Right cardiac atrium (tissue), 5 donors: ENCODE results near the gene ABHD6. TPM values are rescaled to one million over a fixed set of nuclear protein-coding genes. Genes with fewer than 3 reads are reported as not detected.
"Not testable (repeated sequence)": the region's sequence is repeated elsewhere in the genome, so short reads cannot be mapped to it uniquely, and the experiment has no call there.

Experiments used
- ATAC-seq, 2 donors: fragments of 200-7000 bp; cut with Tn5 transposase; one replicate each; pipeline versions ENCODE4 v1.8.0 to v1.9.1; 2020; ENCODE audit warnings: moderate library complexity in 2 of 2, mild to moderate bottlenecking in 1 of 2
- DNase-seq, 3 donors: peaks; one replicate each; pipeline ENCODE4 v3.0.0-alpha.2; 2020
- H3K27ac ChIP-seq: one replicate; pipeline ENCODE4 v1.5.1; 2013; ENCODE audit warnings: mild to moderate bottlenecking, low read length, control low read depth, moderate library complexity
- H3K27me3 ChIP-seq: one replicate; pipeline ENCODE4 v1.6.1; 2013; ENCODE audit not compliant: control insufficient read depth, insufficient read depth
- H3K4me1 ChIP-seq: one replicate; pipeline ENCODE4 v1.6.1; 2013; ENCODE audit warnings: low read length; ENCODE audit not compliant: control insufficient read depth, insufficient read depth
- H3K4me3 ChIP-seq: one replicate; pipeline ENCODE4 v1.5.1; 2013; ENCODE audit warnings: low read length, control low read depth
- H3K9me3 ChIP-seq: one replicate; pipeline ENCODE4 v1.6.1; 2013; ENCODE audit warnings: low read length; ENCODE audit not compliant: control insufficient read depth
- WGBS: extraction: QIAGEN DNeasy Blood & Tissue Kit; methylation state at CpG from one replicate; pipeline ENCODE4 v1.1.7; 2013; 5-methylcytosine and 5-hydroxymethylcytosine counted together
- intact Hi-C, 4 donors: fragments of 100-400 bp; cut with DNase I; formaldehyde crosslinking; loops; one replicate each; pipeline versions ENCODE4 v1.11.0 to v1.14.0; 2022 to 2023
- polyA plus RNA-seq: library from polyadenylated mRNA; stranded (reverse); fragments of 200-250 nt; gene quantifications from one replicate; pipeline ENCODE4 v1.2.3, GENCODE V29; 2013
- total RNA-seq, 4 donors: library from RNA; stranded (reverse); fragmentation: NEBNext Ultra II Directional; extraction: Animal tissue kit (Norgen Biotek cat#: 25700); gene quantifications; one replicate each; pipeline ENCODE4 v1.2.1, GENCODE V29; 2021
- donor health status: healthy with polysubstance abuse.
- donor health status: DM: no; HTN: yes; CAD: no.
- donor health status: DM: no; HTN: no; CAD: no.
- donor health status: DM: no; HTN: yes; CAD: no; lungs with severe emphysema.
- donor health status: DM: yes; HTN: yes; CAD: no.

The ABHD6 gene
- total and polyA plus RNA-seq, 5 donors, result 6.1 to 13.4 (median 10.6) TPM

DNA sequence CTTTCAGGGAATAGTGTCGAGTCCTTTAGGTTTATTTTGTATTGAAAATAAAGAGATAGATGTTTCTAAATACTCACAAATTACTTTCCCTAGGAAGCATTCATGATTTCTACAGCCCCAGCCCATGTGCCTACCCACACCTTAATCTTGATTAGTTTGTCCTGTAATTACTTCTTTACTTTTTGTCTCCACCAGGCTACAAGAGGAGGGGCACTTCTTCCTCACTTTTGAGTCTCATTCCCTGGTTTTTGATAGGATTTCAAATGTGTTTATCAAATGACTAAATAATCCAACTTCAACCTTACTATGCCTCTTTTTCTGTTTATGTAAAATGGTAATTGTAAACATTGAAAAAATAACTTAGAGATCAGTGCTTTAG is 96.9 kb downstream of the ABHD6 start:
- WGBS, result 78% methylated on average over 1 of the region's 1 CpG
- DNase-seq (no peak), ATAC-seq (no peak)
- Histone ChIP-seq H3K27me3 (no peaks in the 10 kb centered on the region), H3K4me3 (peak overlapping the region; percentile 92), H3K9me3 (no peaks in the 10 kb centered on the region), H3K4me1 (peaks cover 4% of the 10 kb centered on the region), H3K27ac (no peak overlapping the region)
- intact Hi-C loops, result loop anchor here in 2 of 4 donors (5.0 kb wide), 2 partner anchors 78 to 158 kb away; partner anchors contain the start of gene KCTD6 (in 1 of the 2)

DNA sequence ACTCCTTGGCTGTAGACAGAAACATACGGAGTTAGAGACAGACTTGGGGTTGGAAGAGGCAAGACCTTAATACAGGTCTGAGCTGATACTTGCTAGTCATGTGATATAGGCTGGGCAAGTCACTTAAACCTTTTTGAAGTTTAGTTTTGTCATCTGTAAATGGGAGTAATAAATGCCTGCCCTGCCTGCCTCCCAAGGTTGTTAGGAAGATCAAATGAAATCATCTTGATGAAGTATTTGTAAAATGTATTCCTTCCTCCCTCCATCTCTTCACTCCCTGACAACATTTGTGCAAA is 98.0 kb downstream of the ABHD6 start:
- H3K4me3 ChIP-seq, result no peak overlapping the region
- intact Hi-C loops, result no loop called here

DNA sequence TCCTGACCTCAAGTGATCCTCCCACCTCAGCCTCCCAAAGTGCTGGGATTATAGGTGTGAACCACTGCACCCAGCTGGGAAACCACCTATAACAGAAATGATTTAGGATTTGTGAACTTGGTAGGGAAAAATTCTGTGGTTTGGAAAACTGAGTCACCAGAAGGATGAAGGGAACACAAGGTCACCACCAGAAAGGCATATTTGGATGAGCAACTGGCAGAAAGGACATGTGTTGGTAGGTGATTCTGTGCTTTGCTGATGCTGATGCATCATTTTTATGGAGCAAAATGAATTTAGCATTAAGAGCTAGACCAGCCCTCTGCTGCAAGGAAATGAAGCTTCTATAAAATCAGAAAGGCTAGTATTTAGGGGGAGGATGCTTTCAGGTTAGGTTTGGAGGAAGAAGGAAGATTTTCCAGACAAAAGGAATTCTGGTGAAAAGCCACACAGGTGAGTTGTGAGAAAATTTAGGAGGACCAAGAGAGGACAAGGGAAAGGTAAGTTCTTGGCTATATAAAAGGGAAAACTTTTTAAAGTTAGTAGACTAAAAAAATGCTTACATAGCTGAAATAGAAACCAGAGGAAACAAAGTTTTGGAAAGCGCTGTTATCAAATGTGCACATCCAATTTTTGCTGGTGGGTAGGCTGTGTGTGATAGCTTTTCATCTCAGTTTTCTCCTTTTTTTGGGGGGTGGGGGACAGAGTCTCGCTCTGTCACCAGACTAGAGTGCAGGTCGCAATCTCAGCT is 98.7 kb downstream of the ABHD6 start:
- DNase-seq (no peak), ATAC-seq (no peak)
- Histone ChIP-seq H3K27me3 (no peaks in the 10 kb centered on the region), H3K9me3 (no peaks in the 10 kb centered on the region), H3K27ac (no peak overlapping the region), H3K4me1 (peaks cover 4% of the 10 kb centered on the region), H3K4me3 (no peak overlapping the region)
- WGBS, result 97% methylated on average over 3 of the region's 3 CpGs
- intact Hi-C loops, result no loop called here

More for the DNA sequence above, 98.0 kb downstream of the ABHD6 start:
- H3K9me3 ChIP-seq, result no peaks in the 10 kb centered on the region
- DNase-seq (no peak), ATAC-seq (no peak)
- 40% methylated on average over 1 of the region's 1 CpG for WGBS
- peak overlapping the region; percentile 81 for H3K27ac ChIP-seq
- no peaks in the 10 kb centered on the region for H3K27me3 ChIP-seq
- peaks cover 4% of the 10 kb centered on the region for H3K4me1 ChIP-seq

DNA sequence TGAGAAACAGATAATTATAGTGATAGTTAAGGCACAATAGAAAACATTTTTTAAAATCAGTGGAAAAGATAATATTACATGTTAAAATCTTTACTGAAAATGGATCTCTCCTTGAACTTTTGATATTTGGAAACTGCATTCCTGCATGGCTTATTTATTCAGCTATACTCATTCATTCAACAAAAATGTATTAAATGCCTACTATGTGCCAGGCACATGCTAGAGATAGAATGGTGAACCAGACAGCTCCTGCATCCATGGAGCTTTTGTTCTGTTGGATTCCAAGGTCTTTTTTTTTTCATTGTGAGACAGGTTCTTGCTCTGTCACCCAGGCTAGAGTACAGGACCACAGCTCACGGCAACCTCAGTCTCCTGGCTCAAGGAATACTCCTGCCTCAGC is 99.6 kb downstream of the ABHD6 start:
- H3K4me3 ChIP-seq, result no peak overlapping the region
- H3K27me3 ChIP-seq, result no peaks in the 10 kb centered on the region
- WGBS, result 92% methylated on average over 1 of the region's 1 CpG
- ATAC-seq (no peak), DNase-seq (no peak)
- H3K27ac ChIP-seq, result no peak overlapping the region
- peaks cover 1% of the 10 kb centered on the region for H3K4me1 ChIP-seq
- intact Hi-C loops, result no loop called here
- H3K9me3 ChIP-seq, result no peaks in the 10 kb centered on the region

DNA sequence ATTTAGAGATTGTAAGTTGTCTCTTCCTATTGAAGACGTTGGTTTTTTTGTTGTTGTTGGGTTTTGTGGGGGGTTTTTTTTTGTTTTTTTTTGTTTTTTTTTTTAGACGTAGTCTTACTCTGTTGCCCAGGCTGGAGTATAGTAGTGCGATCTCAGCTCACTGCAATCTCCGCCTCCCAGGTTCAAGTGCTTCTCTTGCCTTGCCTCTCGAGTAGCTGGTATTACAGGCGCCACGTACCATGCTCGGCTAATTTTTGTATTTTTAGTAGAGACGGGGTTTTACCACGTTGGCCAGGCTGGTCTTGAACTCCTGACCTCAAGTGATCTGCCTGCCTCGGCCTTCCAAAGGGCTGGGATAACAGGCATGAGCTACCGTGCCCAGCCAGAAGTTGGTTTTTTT is 101.6 kb downstream of the ABHD6 start:
- H3K27ac ChIP-seq, H3K4me3 ChIP-seq, intact Hi-C loops, DNase-seq, ATAC-seq, H3K4me1 ChIP-seq, H3K27me3 ChIP-seq, H3K9me3 ChIP-seq: not testable (repeated sequence)
- 92% methylated on average over 12 of the region's 12 CpGs for WGBS

DNA sequence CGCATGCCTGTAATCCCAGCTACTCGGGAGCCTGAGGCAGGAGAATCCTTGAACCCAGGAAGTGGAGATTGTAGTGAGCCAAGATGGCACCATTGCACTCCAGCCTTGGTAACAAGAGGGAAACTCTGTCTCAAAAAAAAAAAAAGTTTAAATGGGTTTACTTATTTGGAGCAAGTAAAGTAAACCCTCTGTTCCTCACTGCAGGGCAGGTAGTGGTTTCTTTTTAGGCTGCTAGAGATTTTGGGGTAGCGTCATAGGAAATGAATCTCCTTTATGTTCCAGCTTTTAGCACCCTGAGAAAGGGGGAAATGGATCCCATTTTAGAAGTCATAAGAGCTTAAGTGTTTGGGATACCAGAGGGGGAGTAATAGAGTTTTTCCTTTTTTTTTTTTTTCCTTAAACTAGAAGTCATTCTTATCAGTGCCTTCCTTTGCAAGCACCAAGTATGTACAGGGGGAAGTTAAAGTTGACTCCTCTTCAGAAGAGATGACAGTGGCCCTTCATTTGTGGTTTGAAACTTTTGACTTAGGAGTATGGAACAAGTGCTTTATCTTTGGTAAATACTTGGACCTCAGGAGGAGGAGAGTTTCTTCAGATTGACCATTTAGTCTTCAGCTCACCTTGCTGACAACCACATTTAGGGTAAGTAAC is 103.1 kb downstream of the ABHD6 start:
- Histone ChIP-seq H3K4me1 (no peaks in the 10 kb centered on the region), H3K27ac (no peak overlapping the region), H3K9me3 (no peaks in the 10 kb centered on the region), H3K4me3 (no peak overlapping the region), H3K27me3 (no peaks in the 10 kb centered on the region)
- WGBS, result 96% methylated on average over 3 of the region's 3 CpGs
- ATAC-seq (no peak), DNase-seq (no peak)
- intact Hi-C loops, result no loop called here

DNA sequence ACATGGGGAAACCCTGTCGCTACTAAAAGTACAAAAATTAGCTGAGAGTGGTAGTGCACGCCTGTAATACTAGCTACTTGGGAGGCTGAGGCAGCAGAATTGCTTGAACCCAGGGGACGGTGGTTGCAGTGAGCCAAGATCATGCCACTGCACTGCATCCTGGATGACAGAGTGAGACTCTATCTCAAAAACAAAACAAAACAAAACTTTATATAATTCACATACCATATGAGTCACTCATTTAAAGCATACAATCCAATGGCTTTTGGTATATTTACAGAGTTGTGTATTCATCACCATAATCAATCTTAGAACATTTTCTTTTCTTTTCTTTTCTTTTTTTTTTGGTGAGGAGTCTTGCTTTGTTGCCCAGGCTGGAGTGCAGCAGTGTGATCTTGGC is 103.8 kb downstream of the ABHD6 start:
- DNase-seq, result no peak
- ATAC-seq, result no peak
- H3K27ac ChIP-seq, result no peak overlapping the region
- H3K4me3 ChIP-seq, result no peak overlapping the region
- no peaks in the 10 kb centered on the region for H3K4me1 ChIP-seq
- H3K9me3 ChIP-seq, result no peaks in the 10 kb centered on the region
- WGBS, result 90% methylated on average over 3 of the region's 3 CpGs
- intact Hi-C loops, result no loop called here
- no peaks in the 10 kb centered on the region for H3K27me3 ChIP-seq

DNA sequence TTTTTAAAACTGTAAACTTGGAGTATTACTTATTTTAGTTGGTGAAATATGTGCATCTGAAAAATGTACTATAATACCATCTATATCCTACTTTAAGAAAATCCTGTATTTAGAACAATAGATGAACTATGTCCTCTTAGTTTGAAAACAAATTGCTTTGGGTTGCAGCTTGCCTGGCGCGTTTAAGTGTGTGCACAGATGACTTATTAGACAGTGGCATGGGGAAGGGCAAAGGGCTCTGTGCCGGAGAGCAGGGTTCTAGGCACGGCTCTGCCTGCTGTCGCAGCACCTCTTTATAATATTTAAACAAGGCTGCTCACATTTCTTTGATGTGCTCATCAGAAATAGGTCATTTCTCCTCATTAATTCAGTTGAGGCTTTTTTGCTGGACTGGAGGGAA is 105.1 kb downstream of the ABHD6 start:
- DNase-seq (no peak), ATAC-seq (no peak)
- Histone ChIP-seq H3K27me3 (no peaks in the 10 kb centered on the region), H3K4me3 (no peak overlapping the region), H3K9me3 (no peaks in the 10 kb centered on the region), H3K4me1 (no peaks in the 10 kb centered on the region), H3K27ac (no peak overlapping the region)
- intact Hi-C loops, result no loop called here
- 92% methylated on average over 5 of the region's 5 CpGs for WGBS

Other genes with a start within 250 kb of the ABHD6 start
- gene FLNB, start 229.4 kb upstream of the ABHD6 start, total RNA-seq, result 10 to 100 TPM; 22.9 to 44.9 (median 29.0) TPM
- 36.9 TPM for gene FLNB, start 229.4 kb upstream of the ABHD6 start, polyA plus RNA-seq
- 10 to 100 TPM in 1 of 4 donors, 1 to 10 TPM in 3; 4.0 to 14.7 (median 6.3) TPM for gene DNASE1L3, start 26.8 kb upstream of the ABHD6 start, total RNA-seq
- gene DNASE1L3, start 26.8 kb upstream of the ABHD6 start, polyA plus RNA-seq, result 15.6 TPM
- gene RPP14, start 68.5 kb downstream of the ABHD6 start, total RNA-seq, result 10 to 100 TPM; 15.7 to 24.9 (median 18.3) TPM
- 26.0 TPM for gene RPP14, start 68.5 kb downstream of the ABHD6 start, polyA plus RNA-seq
- 10 to 100 TPM; 10.1 to 16.9 (median 12.2) TPM for gene HTD2, start 68.7 kb downstream of the ABHD6 start, total RNA-seq
- gene HTD2, start 68.7 kb downstream of the ABHD6 start, polyA plus RNA-seq, result 15.5 TPM
- 10 to 100 TPM; 11.4 to 17.3 (median 13.7) TPM for gene PXK, start 95.1 kb downstream of the ABHD6 start, total RNA-seq
- 7.7 TPM for gene PXK, start 95.1 kb downstream of the ABHD6 start, polyA plus RNA-seq
- 100 to 1,000 TPM; 115 to 148 (median 134) TPM for gene PDHB, start 196.0 kb downstream of the ABHD6 start, total RNA-seq
- gene PDHB, start 196.0 kb downstream of the ABHD6 start, polyA plus RNA-seq, result 242 TPM